ENCODE data around the gene ST6GALNAC2. TPM values are rescaled to one million over a fixed set of nuclear protein-coding genes. Genes with fewer than 3 reads are reported as not detected.

ST6GALNAC2 gene
- total RNA-seq, 4 donors from 2014 or later, result 8.7 to 17.8 (median 13.3) TPM

GRCh38 chr17:76594690-76595089 is 9.0 kb upstream of the ST6GALNAC2 start:
- Histone ChIP-seq H3K4me3 (no peak overlapping the region), H3K27ac (replicated peaks in 1 of 4) (no peak overlapping the region), H3K36me3 (no peaks in the 10 kb centered on the region), H3K27me3 (peaks cover 0 to 22% (median 0%) of the 10 kb centered on the region in 4 donors), H3K9me3 (no peaks in the 10 kb centered on the region), H3K4me1 (peaks cover 0 to 1% (median 0%) of the 10 kb centered on the region in 4 donors)
- intact Hi-C loops (cut with DNase I), result no loop called here
- WGBS, result 85% methylated on average over 3 of the region's 3 CpGs
- DNase-seq (ENCODE audit: extremely low spot score), result no peak
- TF ChIP-seq CTCF (IDR thresholded peaks at IDR 0.05), result no peak
- no peak for TF ChIP-seq POLR2AphosphoS5 (IDR thresholded peaks at IDR 0.05)
- TF ChIP-seq EP300 (IDR thresholded peaks at IDR 0.05), result no peak
- no peak for TF ChIP-seq POLR2A (IDR thresholded peaks at IDR 0.05; ENCODE audit: low read depth)

GRCh38 chr17:76593959-76594358 is 8.3 kb upstream of the ST6GALNAC2 start:
- no peak overlapping the region for H3K4me3 ChIP-seq
- H3K27me3 ChIP-seq, result peaks cover 0 to 29% (median 0%) of the 10 kb centered on the region in 4 donors
- intact Hi-C loops (cut with DNase I), result no loop called here
- H3K4me1 ChIP-seq, result no peaks in the 10 kb centered on the region
- TF ChIP-seq POLR2A (IDR thresholded peaks at IDR 0.05; ENCODE audit: low read depth) (no peak), POLR2AphosphoS5 (IDR thresholded peaks at IDR 0.05) (no peak), EP300 (IDR thresholded peaks at IDR 0.05) (no peak), CTCF (IDR thresholded peaks at IDR 0.05) (no peak)
- 89% methylated on average over 4 of the region's 4 CpGs for WGBS
- DNase-seq (ENCODE audit: extremely low spot score), result no peak
- no peak overlapping the region for H3K27ac ChIP-seq (replicated peaks in 1 of 4)
- H3K9me3 ChIP-seq, result no peaks in the 10 kb centered on the region
- no peaks in the 10 kb centered on the region for H3K36me3 ChIP-seq

- no peaks in the 10 kb centered on the region for H3K36me3 ChIP-seq
- peaks cover 0 to 35% (median 0%) of the 10 kb centered on the region in 4 donors for H3K27me3 ChIP-seq
- WGBS, result 74% methylated on average over 8 of the region's 8 CpGs
- intact Hi-C loops (cut with DNase I), result no loop called here
- no peak for DNase-seq (ENCODE audit: extremely low spot score)
- no peak for TF ChIP-seq CTCF (IDR thresholded peaks at IDR 0.05)
- no peak for TF ChIP-seq POLR2AphosphoS5 (IDR thresholded peaks at IDR 0.05)
- TF ChIP-seq POLR2A (IDR thresholded peaks at IDR 0.05; ENCODE audit: low read depth), result no peak
- TF ChIP-seq EP300 (IDR thresholded peaks at IDR 0.05), result no peak
- H3K4me3 ChIP-seq, result no peak overlapping the region
- no peaks in the 10 kb centered on the region for H3K9me3 ChIP-seq
- H3K27ac ChIP-seq (replicated peaks in 1 of 4), result no peak overlapping the region
- H3K4me1 ChIP-seq, result no peaks in the 10 kb centered on the region
These were observed 7.7 kb upstream of the ST6GALNAC2 start for GRCh38 chr17:76593384-76593826.

GRCh38 chr17:76588182-76588581 is 2.5 kb upstream of the ST6GALNAC2 start:
- intact Hi-C loops (cut with DNase I), result no loop called here
- Histone ChIP-seq H3K27ac (replicated peaks in 1 of 4) (no peak overlapping the region), H3K4me3 (no peak overlapping the region), H3K36me3 (no peaks in the 10 kb centered on the region), H3K9me3 (no peaks in the 10 kb centered on the region), H3K4me1 (peaks cover 15 to 30% (median 27%) of the 10 kb centered on the region in 4 donors), H3K27me3 (peaks cover 0 to 61% (median 25%) of the 10 kb centered on the region in 4 donors)
- TF ChIP-seq POLR2A (IDR thresholded peaks at IDR 0.05; ENCODE audit: low read depth) (no peak), POLR2AphosphoS5 (IDR thresholded peaks at IDR 0.05) (no peak), CTCF (IDR thresholded peaks at IDR 0.05) (no peak), EP300 (IDR thresholded peaks at IDR 0.05) (no peak)
- DNase-seq (ENCODE audit: extremely low spot score), result no peak

Measured in esophagus muscularis mucosa (tissue), 4 donors.